ENCODE results near the gene PANK4.
A peak's percentile ranks its signal among the peaks of the same experiment; 100 is the strongest.

PANK4 gene

GRCh38 chr1:2512862-2513421 is 13.5 kb downstream of the PANK4 start:
- DNase-seq (ENCODE audit: low spot score) = no peak

DNA sequence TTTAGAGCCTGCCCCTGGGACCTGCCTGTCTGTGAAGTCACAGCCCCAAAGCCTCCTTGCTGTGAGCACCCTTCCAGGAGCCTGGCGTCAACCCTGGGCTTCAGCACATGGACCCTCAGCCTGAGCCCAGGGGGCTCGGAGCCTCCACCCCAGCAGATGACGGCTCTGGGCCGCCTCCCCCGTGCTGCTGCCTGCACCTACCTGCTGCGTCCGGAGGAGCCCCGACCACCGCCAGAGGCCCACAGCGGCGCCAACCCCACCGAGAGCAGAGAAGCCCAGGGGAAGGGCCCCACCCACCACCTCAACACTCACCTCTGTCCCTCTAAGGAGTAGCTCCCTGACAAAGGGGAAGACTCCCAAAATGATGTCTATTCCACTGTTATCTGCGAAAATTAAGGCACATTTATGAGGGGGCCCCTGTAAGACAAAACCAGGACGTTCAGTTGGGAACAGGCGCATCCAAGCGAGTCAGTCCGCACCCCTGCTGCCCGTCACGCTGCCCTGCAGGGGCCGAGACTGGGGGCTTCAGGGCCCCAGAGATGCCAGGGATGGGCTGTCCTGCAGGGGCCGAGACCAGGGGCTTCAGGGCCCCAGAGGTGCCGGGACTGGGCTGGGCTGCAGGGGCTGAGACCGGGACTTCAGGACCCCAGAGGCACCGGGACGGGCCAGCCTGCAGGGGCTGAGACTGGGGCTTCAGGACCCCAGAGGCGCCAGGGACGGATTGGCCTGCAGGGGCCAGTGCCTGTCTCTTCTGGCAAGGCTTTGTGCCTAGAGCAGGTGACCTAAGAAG is 15.8 kb downstream of the PANK4 start:
- no peak for DNase-seq (ENCODE audit: low spot score)

DNA sequence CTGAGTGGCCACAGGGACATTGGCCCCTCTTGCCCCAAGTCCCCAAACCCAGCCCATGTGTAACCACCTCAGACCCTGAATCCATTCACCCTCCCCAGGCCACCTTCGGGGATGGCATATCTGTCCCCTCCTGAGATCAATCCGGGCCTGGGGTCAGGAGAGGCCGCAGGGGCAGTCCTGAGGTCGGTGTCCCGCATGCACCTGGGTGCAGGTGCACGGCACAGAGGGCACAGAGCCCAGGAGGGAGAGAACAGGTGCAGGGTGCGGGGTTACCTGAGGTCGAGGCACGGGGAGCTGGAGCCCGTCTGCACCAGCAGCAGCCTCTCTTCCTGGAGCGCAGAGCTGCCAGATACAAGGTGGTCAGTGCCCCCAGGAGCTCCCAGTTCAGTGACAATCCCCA is 16.8 kb downstream of the PANK4 start:
- DNase-seq (ENCODE audit: low spot score) = no peak

- DNase-seq (ENCODE audit: low spot score) = no peak
These were observed 17.6 kb downstream of the PANK4 start for GRCh38 chr1:2508751-2509150.

DNA sequence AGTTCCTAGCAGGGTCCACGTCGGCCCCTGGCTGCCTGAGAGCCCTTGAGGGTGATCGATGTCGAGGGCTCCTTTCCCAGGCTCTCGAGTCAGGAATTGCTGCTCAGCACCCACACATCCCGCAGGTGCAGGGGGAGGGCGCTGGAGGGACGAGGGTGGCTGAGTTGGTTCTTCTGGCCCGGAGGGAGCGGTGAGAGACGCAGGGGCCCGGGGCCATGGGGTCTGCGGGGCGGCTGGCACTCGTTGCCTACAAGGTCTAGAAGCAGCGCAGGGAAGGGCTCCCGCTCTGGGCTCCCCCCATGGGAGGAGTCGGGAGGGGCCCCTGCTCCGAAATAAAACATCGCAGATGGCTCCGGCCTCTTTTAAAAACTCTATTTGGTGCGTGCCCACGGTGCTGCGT is 18.2 kb downstream of the PANK4 start:
- no peak for DNase-seq (ENCODE audit: low spot score)

GRCh38 chr1:2507744-2508155 is 18.6 kb downstream of the PANK4 start:
- no peak for DNase-seq (ENCODE audit: low spot score)

- no peak for DNase-seq (ENCODE audit: low spot score)
These were observed 19.4 kb downstream of the PANK4 start for GRCh38 chr1:2506901-2507565.

- DNase-seq (ENCODE audit: low spot score) = no peak
These were observed 20.2 kb downstream of the PANK4 start for GRCh38 chr1:2506007-2506860.

DNA sequence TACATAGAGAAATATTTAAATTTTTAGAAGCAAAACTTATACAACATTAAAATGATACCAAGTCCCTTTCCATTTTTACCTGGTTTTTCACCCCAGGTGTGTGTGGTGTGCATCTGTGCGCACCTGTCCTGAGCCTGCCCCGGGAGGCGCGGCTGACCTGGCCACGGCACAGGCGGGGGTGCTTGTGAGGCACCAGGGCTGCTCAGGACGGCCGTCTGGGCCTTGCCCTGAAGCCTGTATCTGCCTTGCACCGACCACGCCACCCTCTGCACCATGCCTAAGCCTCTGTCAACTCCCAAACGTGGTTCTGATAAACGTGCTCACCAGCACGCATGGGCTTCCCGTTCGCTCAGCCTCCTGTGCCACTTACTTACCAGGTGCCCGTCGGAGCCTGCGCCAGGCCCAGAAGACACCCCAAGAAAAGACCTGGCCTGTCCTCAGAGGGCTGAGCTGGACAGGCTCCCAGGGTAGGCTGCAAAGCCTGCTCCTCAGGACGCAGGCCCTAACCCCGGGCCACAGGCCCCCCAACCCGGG is 20.9 kb downstream of the PANK4 start:
- no peak for DNase-seq (ENCODE audit: low spot score)

DNA sequence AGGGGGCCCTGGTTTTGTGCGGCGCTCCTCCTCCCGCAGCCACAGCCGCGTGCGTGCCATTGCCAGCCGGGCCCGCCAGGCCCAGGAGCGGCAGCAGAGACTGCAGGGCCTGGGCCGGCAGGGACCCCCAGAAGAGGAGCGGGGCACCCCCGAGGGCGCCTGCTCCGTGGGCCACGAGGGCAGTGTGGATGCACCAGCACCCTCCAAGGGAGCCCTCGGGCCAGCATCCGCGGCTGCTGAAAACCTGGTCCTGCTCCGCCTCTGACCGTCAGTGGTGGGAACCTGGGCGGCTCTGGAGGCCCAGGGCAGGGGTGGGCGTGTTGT is 21.5 kb downstream of the PANK4 start:
- DNase-seq (ENCODE audit: low spot score) = no peak

DNA sequence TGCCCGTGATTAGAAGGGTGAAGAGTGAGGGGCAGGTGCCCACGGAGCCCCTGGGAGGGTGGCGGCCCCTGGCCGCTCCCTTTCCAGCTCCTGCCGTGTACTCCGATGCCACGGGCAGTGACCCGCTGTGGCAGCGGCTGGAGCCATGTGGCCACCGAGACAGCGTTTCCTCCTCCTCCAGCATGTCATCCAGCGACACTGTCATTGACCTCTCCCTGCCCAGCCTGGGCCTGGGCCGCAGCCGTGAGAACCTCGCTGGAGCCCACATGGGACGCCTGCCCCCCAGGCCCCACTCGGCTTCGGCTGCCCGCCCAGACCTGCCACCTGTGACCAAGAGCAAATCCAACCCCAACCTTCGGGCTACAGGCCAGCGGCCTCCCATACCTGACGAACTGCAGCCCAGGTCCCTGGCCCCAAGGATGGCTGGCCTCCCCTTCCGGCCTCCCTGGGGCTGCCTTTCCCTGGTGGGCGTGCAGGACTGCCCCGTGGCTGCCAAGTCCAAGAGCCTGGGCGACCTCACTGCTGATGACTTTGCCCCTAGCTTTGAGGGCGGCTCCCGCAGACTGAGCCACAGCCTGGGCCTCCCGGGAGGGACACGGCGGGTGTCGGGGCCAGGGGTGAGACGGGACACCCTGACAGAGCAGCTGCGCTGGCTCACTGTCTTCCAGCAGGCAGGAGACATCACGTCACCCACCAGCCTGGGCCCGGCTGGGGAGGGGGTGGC is 22.0 kb downstream of the PANK4 start:
- DNase-seq (ENCODE audit: low spot score) = no peak

GRCh38 chr1:2503554-2504224 is 22.7 kb downstream of the PANK4 start:
- DNase-seq (ENCODE audit: low spot score) = no peak

- DNase-seq (ENCODE audit: low spot score) = no peak
These were observed 23.5 kb downstream of the PANK4 start for GRCh38 chr1:2502661-2503553.

DNA sequence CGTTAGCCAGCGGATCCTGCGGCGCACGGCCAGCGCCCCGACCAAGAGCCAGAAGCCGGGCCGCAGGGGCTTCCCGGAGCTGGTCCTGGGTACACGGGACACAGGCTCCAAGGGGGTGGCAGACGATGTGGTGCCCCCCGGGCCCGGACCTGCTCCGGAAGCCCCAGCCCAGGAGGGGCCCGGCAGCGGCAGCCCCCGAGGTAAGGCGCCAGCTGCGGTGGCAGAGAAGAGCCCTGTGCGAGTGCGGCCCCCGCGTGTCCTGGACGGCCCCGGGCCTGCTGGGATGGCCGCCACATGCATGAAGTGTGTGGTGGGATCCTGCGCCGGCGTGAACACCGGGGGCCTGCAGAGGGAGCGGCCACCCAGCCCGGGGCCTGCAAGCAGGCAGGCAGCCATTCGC is 24.2 kb downstream of the PANK4 start:
- no peak for DNase-seq (ENCODE audit: low spot score)

- DNase-seq (ENCODE audit: low spot score) = no peak
These were observed 24.6 kb downstream of the PANK4 start for GRCh38 chr1:2501820-2502119.

DNA sequence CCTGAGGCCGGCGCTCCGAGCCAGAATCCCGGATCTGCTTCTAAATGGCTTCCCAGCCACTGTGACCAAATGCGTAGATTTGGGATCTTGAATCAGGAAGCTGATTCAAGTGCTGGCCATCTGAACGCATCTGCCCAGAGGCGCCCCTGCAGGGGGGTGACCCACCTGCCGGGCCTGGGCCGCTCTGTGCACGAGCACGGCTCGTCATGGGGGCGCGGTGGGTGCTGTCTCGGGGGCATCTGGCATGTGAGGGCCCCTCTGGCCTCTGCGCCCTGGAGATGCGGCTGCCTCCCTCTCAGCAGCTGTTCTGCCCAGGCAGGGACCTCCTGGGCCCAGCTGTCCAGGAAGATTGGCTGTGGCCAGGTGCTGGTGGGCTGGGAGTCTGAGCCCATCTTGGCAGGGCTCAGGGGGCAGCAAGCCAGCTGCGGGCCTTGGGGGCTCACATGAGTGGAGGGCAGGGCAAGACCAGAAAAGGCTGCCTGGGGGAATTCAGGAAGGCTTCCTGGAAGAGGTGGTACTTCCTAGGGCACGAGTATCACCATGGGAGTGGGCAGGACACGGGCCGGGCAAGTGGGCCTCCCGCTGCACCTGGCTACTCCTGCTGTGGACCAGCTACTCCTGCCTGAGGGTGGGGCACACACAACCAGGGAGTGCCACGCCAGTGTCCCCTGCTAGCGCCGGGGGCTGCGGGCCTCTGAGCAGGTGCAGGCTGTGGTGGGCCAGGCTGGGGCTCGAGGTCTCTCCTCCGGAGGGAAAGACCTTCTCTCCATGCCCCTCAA is 25.2 kb downstream of the PANK4 start:
- no peak for DNase-seq (ENCODE audit: low spot score)

DNA sequence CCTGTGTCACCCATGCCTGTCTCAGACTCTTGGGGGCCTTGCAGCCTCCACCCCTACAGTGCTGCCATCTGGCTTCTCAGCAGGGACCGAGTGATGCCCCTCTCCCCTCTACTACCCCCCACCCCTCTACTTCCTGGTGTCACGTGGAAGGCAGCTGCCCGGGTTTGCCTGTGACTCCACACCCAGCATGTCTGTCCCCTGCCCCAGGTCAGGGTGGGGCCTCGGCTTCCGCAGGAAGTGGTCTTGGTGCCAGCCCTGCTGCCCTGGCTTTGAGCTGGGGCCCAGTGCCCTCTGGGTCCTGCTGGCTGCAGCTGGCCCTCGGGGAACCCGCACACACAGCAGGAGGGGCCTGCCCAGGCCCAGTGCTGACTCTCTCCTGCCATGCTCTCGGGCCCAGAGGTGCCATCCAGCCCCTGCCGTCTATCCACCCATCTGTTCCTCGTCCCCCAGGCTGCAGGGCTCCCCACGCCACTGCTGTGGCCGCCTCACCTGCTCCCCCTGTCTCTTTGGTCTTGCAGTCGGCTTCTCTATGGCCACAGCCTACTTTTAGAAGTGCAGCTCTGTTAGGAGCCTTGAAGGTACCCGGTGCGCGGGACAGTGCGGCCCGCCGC is 26.3 kb downstream of the PANK4 start:
- peak; percentile 36 for DNase-seq (ENCODE audit: low spot score)

DNA sequence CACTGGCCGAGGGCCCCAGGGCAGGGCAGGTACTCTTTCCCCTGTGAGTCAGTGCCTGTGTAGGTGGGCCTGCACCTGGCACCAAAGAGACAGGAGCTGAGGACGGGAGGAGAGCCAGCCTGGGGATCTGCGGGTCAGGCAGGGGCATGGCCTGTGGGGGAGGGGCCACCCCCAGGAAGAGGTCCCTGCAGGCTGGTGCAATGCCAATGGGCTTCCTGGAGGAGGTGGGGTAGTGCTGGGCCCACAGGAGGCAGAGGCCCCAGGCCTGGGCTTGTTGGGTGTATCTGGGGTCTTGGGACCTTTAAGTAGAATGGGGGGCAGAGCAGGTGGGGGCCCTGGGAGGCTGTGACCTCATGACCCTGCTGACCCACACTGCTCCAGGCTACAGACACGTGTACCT is 27.1 kb downstream of the PANK4 start:
- DNase-seq (ENCODE audit: low spot score) = no peak

DNA sequence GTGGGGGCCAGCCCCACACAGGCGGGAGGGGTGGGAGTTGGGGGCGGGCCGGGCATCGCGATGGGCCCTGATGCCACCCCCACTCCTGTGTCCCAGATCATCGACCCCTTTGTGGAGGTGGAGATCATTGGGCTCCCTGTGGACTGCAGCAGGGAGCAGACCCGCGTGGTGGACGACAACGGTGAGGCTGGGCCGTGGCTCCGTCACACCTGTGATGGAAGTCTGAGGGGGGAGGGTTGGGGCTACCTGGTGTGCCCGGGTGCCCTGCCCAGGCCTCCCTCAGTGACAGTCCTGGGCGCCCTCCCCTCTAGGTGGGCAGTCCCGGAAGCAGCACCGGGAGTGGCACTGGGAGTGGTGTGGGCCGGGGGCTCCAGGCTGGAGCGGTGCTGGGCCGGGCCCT is 27.7 kb downstream of the PANK4 start:
- DNase-seq (ENCODE audit: low spot score) = no peak

Measured in CD4-positive, alpha-beta T cell treated with Interleukin-2 at 100 ng/mL for 4 hours (primary cell).